HepG2 (cell line): ENCODE data around the gene DDRGK1. TPM values are rescaled to one million over a fixed set of nuclear protein-coding genes. Genes with fewer than 3 reads are reported as not detected.

Experiments used
- AHDC1 ChIP-seq: sonication (generic); formaldehyde crosslinking; IDR thresholded peaks from 2 replicates; pipeline ENCODE4 v1.5.1; 2020; ENCODE audit warnings: mild to moderate bottlenecking, missing genetic modification reagents, borderline replicate concordance
- ATF7-NPFF ChIP-seq: sonication (generic); formaldehyde crosslinking; IDR thresholded peaks from 2 replicates; pipeline ENCODE4 v1.8.1; 2023; ENCODE audit warnings: mild to moderate bottlenecking, low read depth, missing genetic modification reagents, moderate library complexity
- CAMTA2 ChIP-seq: sonication (generic); formaldehyde crosslinking; IDR thresholded peaks from 2 replicates; pipeline ENCODE4 v1.4.0; 2020; ENCODE audit warnings: mild to moderate bottlenecking, missing genetic modification reagents, borderline replicate concordance
- CBX1 ChIP-seq: IDR thresholded peaks from one replicate; pipeline ENCODE4 v1.6.1; 2016; ENCODE audit warnings: antibody characterized with exemption, low read depth
- CBX5 ChIP-seq: sonication (generic); formaldehyde crosslinking; IDR thresholded peaks from 2 replicates; pipeline ENCODE4 v1.4.0; 2020; ENCODE audit warnings: missing genetic modification reagents, borderline replicate concordance
- GLI4 ChIP-seq: sonication (generic); formaldehyde crosslinking; IDR thresholded peaks from 2 replicates; pipeline ENCODE4 v1.5.1; 2020; ENCODE audit warnings: missing genetic modification reagents, mild to moderate bottlenecking, moderate library complexity, borderline replicate concordance
- GMEB2 ChIP-seq: IDR thresholded peaks from 2 replicates; pipeline ENCODE4 v1.6.1; 2016; ENCODE audit warnings: missing biosample characterization, missing genetic modification reagents, low read depth
- HOXA3 ChIP-seq: sonication (generic); formaldehyde crosslinking; IDR thresholded peaks from 2 replicates; pipeline ENCODE4 v1.5.0; 2020; ENCODE audit warnings: missing genetic modification reagents
- JDP2 ChIP-seq: sonication (generic); formaldehyde crosslinking; IDR thresholded peaks from 2 replicates; pipeline ENCODE4 v1.8.1; 2022; ENCODE audit warnings: missing genetic modification reagents, borderline replicate concordance
- KDM2A ChIP-seq: sonication (generic); formaldehyde crosslinking; IDR thresholded peaks from 2 replicates; pipeline ENCODE4 v1.4.0; 2020; ENCODE audit warnings: low read depth, missing genetic modification reagents, borderline replicate concordance
- KMT2A ChIP-seq: sonication (generic); formaldehyde crosslinking; IDR thresholded peaks from 2 replicates; pipeline ENCODE4 v1.4.0; 2020; ENCODE audit warnings: missing genetic modification reagents
- NCOR1 ChIP-seq: fragments of 200-600 bp; sonication (generic); IDR thresholded peaks from 2 replicates; pipeline ENCODE4 v1.7.0; 2017; ENCODE audit warnings: antibody characterized with exemption, low read length, borderline replicate concordance
- SMYD3 ChIP-seq: sonication (generic); formaldehyde crosslinking; IDR thresholded peaks from 2 replicates; pipeline ENCODE4 v1.8.1; 2023; ENCODE audit warnings: mild to moderate bottlenecking, missing genetic modification reagents
- SNAI1 ChIP-seq: sonication (generic); formaldehyde crosslinking; IDR thresholded peaks from 2 replicates; pipeline ENCODE4 v1.5.0; 2020; ENCODE audit warnings: mild to moderate bottlenecking, missing genetic modification reagents, borderline replicate concordance
- TEAD2 ChIP-seq: sonication (generic); formaldehyde crosslinking; IDR thresholded peaks from 2 replicates; pipeline ENCODE4 v1.9.0; 2021; ENCODE audit warnings: missing genetic modification reagents
- TEAD3 ChIP-seq: optimal IDR thresholded peaks from 2 replicates; pipeline ENCODE3; 2016; ENCODE audit warnings: borderline replicate concordance
- ZBTB20 ChIP-seq: sonication (generic); formaldehyde crosslinking; IDR thresholded peaks from 2 replicates; pipeline ENCODE4 v1.8.1; 2023; ENCODE audit warnings: missing genetic modification reagents, low read depth, mild to moderate bottlenecking, borderline replicate concordance
- ZNF503 ChIP-seq: sonication (generic); formaldehyde crosslinking; IDR thresholded peaks from 2 replicates; pipeline ENCODE4 v1.4.0; 2020; ENCODE audit warnings: missing genetic modification reagents
- ZNF605 ChIP-seq: sonication (generic); formaldehyde crosslinking; IDR thresholded peaks from 2 replicates; pipeline ENCODE4 v1.8.0; 2022; ENCODE audit warnings: mild to moderate bottlenecking, missing genetic modification reagents
- ZNF709 ChIP-seq: sonication (generic); formaldehyde crosslinking; IDR thresholded peaks from 2 replicates; pipeline ENCODE4 v1.5.0; 2020; ENCODE audit warnings: mild to moderate bottlenecking, missing genetic modification reagents
- polyA plus RNA-seq, 8 experiments: library from polyadenylated mRNA; depleted of rRNA in 3 of 8; stranded (reverse) in 7 of 8; unstranded in 1 of 8; fragments of >200 nt; fragmentation: Illumina TruSeq in 4 of 8; extraction: Trizol in 4 of 8; gene quantifications; 2 replicates each; pipeline versions ENCODE4 v1.2.1 to v1.2.3, GENCODE V29; 2011 to 2016; ENCODE audit warnings: low read depth in 4 of 8, missing spikeins in 1 of 8, mixed read lengths in 1 of 8; ENCODE audit not compliant: insufficient read depth in 1 of 8
- total RNA-seq, 5 experiments: library from RNA; depleted of rRNA; stranded (reverse); fragments of >200 nt; fragmentation: Illumina TruSeq; extraction: Trizol; gene quantifications; 2 replicates each; pipeline ENCODE4 v1.2.3, GENCODE V29; 2016; ENCODE audit warnings: low read depth in 1 of 5

The DDRGK1 gene
- total and polyA plus RNA-seq, 2 of the 13 experiments (the other 11 are each of a cell fraction or from before 2014, with no cell fraction given) = 96.7 to 149 TPM

GRCh38 chr20:3203315-3204123 is 963 bp downstream of the DDRGK1 start (continued):
- TF ChIP-seq AHDC1 (CRISPR knock-in tag) (peak; percentile 26), HOXA3 (0 out of 2 replicates have a peak, but pooled peaks have one; percentile 22), ATF7-NPFF (CRISPR knock-in tag) (no peak), KMT2A (CRISPR knock-in tag) (peak; percentile 13; the same call in 1 of the 2 replicates), ZBTB20 (CRISPR knock-in tag) (peak; percentile 67; the same call in 1 of the 2 replicates), TEAD3 (CRISPR knock-in tag) (no peak), CBX5 (CRISPR knock-in tag) (no peak), ZNF709 (CRISPR knock-in tag) (peak; percentile 5; the same call in 1 of the 2 replicates), CBX1 (no peak), ZNF605 (CRISPR knock-in tag) (peak; percentile 86; the same call in 1 of the 2 replicates), NCOR1 (no peak), ZNF503 (CRISPR knock-in tag) (no peak), SNAI1 (CRISPR knock-in tag) (0 out of 2 replicates have a peak, but pooled peaks have one; percentile 70), GLI4 (CRISPR knock-in tag) (0 out of 2 replicates have a peak, but pooled peaks have one; percentile 67), KDM2A (CRISPR knock-in tag) (peak; percentile 50; the same call in 1 of the 2 replicates), CAMTA2 (peak; percentile 94), TEAD2 (CRISPR knock-in tag) (0 out of 2 replicates have a peak, but pooled peaks have one; percentile 70), GMEB2 (no peak), JDP2 (CRISPR knock-in tag) (no peak), SMYD3 (0 out of 2 replicates have a peak, but pooled peaks have one; percentile 65)
